Kidney epithelial cell (primary cell): ENCODE data around the gene TNNI3. TPM values are rescaled to one million over a fixed set of nuclear protein-coding genes. Genes with fewer than 3 reads are reported as not detected.

Source experiments
- DNase-seq: peaks from one replicate; pipeline ENCODE4 v3.0.0-alpha.2; 2010; ENCODE audit warnings: low read depth
- H3K27me3 ChIP-seq: 2 replicates; pipeline ENCODE4 v1.6.0; 2011; ENCODE audit warnings: low read length; ENCODE audit not compliant: control insufficient read depth, insufficient read depth
- H3K36me3 ChIP-seq: 2 replicates; pipeline ENCODE4 v1.5.1; 2011; ENCODE audit warnings: low read length; ENCODE audit not compliant: control insufficient read depth, insufficient read depth
- H3K4me3 ChIP-seq: 2 replicates; pipeline ENCODE4 v1.5.1; 2011; ENCODE audit warnings: low read depth, mild to moderate bottlenecking, control low read depth, low read length
- CTCF ChIP-seq: IDR thresholded peaks from 2 replicates; pipeline ENCODE4 v1.5.1; 2011; ENCODE audit warnings: mild to moderate bottlenecking, moderate library complexity, low read length, control low read depth, inconsistent platforms; ENCODE audit not compliant: insufficient read depth, poor library complexity, severe bottlenecking
- total RNA-seq: library from RNA; depleted of rRNA; stranded (reverse); fragments of >200 nt; gene quantifications from 2 replicates; pipeline ENCODE4 v1.2.3, GENCODE V29; 2015

The TNNI3 gene
- total RNA-seq, 1 donor from 2014 or later = 4.7 TPM

- no peak for DNase-seq
- no peak for TF ChIP-seq CTCF
- H3K4me3 ChIP-seq = no peak overlapping the region
- no peaks in the 10 kb centered on the region for H3K27me3 ChIP-seq
- H3K36me3 ChIP-seq = no peaks in the 10 kb centered on the region
These were observed 39.3 kb upstream of the TNNI3 start for GRCh38 chr19:55196803-55197202.

- H3K36me3 ChIP-seq = no peaks in the 10 kb centered on the region
- TF ChIP-seq CTCF = no peak
- no peak for DNase-seq
- no peak overlapping the region for H3K4me3 ChIP-seq
- H3K27me3 ChIP-seq = no peaks in the 10 kb centered on the region
These were observed 35.9 kb upstream of the TNNI3 start for GRCh38 chr19:55193481-55193880.

- peak; percentile 65 for DNase-seq
- Histone ChIP-seq H3K36me3 (no peaks in the 10 kb centered on the region), H3K27me3 (peaks cover 3% of the 10 kb centered on the region), H3K4me3 (no peak overlapping the region)
- no peak for TF ChIP-seq CTCF
These were observed 31.9 kb upstream of the TNNI3 start for GRCh38 chr19:55189403-55189835.

GRCh38 chr19:55188625-55189024 is 31.1 kb upstream of the TNNI3 start:
- H3K36me3 ChIP-seq = no peaks in the 10 kb centered on the region
- TF ChIP-seq CTCF = no peak
- H3K27me3 ChIP-seq = peaks cover 3% of the 10 kb centered on the region
- no peak for DNase-seq
- H3K4me3 ChIP-seq = no peak overlapping the region

GRCh38 chr19:55186080-55186479 is 28.5 kb upstream of the TNNI3 start:
- H3K27me3 ChIP-seq = peaks cover 12% of the 10 kb centered on the region
- TF ChIP-seq CTCF = no peak
- no peak overlapping the region for H3K4me3 ChIP-seq
- H3K36me3 ChIP-seq = no peaks in the 10 kb centered on the region
- DNase-seq = no peak

- peaks cover 39% of the 10 kb centered on the region for H3K27me3 ChIP-seq
- no peak overlapping the region for H3K4me3 ChIP-seq
- TF ChIP-seq CTCF = no peak
- no peaks in the 10 kb centered on the region for H3K36me3 ChIP-seq
- no peak for DNase-seq
These were observed 24.2 kb upstream of the TNNI3 start for GRCh38 chr19:55181740-55182139.
